Posterior vena cava (tissue), 2 donors: ENCODE measurements around the gene PHOSPHO2. TPM values are rescaled to one million over a fixed set of nuclear protein-coding genes. Genes with fewer than 3 reads are reported as not detected.

Experiments used
- DNase-seq: peaks from one replicate; pipeline ENCODE4 v3.0.0-alpha.2; 2020; ENCODE audit warnings: low spot score
- intact Hi-C, 2 donors: fragments of 100-400 bp; cut with DNase I; formaldehyde crosslinking; loops; one replicate each; pipeline versions ENCODE4 v1.14.1 to v1.14.2; 2022 to 2023
- total RNA-seq, 2 donors: library from RNA; stranded (reverse); fragmentation: NEBNext Ultra II Directional; extraction: Animal tissue kit (Norgen Biotek cat#: 25700); gene quantifications; one replicate each; pipeline ENCODE4 v1.2.1, GENCODE V29; 2021
- donor health status: DM: yes; HTN: yes; CAD: no.
- donor health status: DM: yes; HTN: yes; CAD: no.

PHOSPHO2 gene
- total RNA-seq, 2 donors from 2014 or later, result 3.8 to 6.0 TPM

- intact Hi-C loops, result no loop called here
- no peak for DNase-seq
Observed at GRCh38 chr2:169713331-169713730, 19.1 kb downstream of the PHOSPHO2 start.

GRCh38 chr2:169714699-169715098 lies 20.4 kb downstream of the PHOSPHO2 start:
- intact Hi-C loops, result no loop called here
- no peak for DNase-seq

GRCh38 chr2:169715379-169716237 lies 21.3 kb downstream of the PHOSPHO2 start:
- no peak for DNase-seq
- intact Hi-C loops, result no loop called here

GRCh38 chr2:169716238-169716886 lies 22.1 kb downstream of the PHOSPHO2 start:
- intact Hi-C loops, result no loop called here
- no peak for DNase-seq

- DNase-seq, result no peak
- intact Hi-C loops, result no loop called here
Observed at GRCh38 chr2:169716938-169717690, 22.8 kb downstream of the PHOSPHO2 start.

GRCh38 chr2:169717691-169718063 lies 23.4 kb downstream of the PHOSPHO2 start:
- DNase-seq, result no peak
- intact Hi-C loops, result no loop called here

GRCh38 chr2:169718930-169719504 lies 24.7 kb downstream of the PHOSPHO2 start:
- no peak for DNase-seq
- intact Hi-C loops, result no loop called here

GRCh38 chr2:169721016-169721415 lies 26.7 kb downstream of the PHOSPHO2 start:
- intact Hi-C loops, result no loop called here
- no peak for DNase-seq

GRCh38 chr2:169727065-169727464 lies 32.8 kb downstream of the PHOSPHO2 start:
- no peak for DNase-seq
- intact Hi-C loops, result no loop called here

GRCh38 chr2:169729274-169729605 lies 35.0 kb downstream of the PHOSPHO2 start:
- intact Hi-C loops, result no loop called here
- no peak for DNase-seq

GRCh38 chr2:169732075-169732474 lies 37.8 kb downstream of the PHOSPHO2 start:
- intact Hi-C loops, result no loop called here
- DNase-seq, result no peak

GRCh38 chr2:169732583-169733358 lies 38.5 kb downstream of the PHOSPHO2 start:
- no peak for DNase-seq
- intact Hi-C loops, result no loop called here

GRCh38 chr2:169734169-169734847 lies 40.0 kb downstream of the PHOSPHO2 start:
- DNase-seq, result no peak
- intact Hi-C loops, result no loop called here

- no peak for DNase-seq
- intact Hi-C loops, result no loop called here
Observed at GRCh38 chr2:169735623-169736022, 41.4 kb downstream of the PHOSPHO2 start.

GRCh38 chr2:169736902-169737301 lies 42.6 kb downstream of the PHOSPHO2 start:
- no peak for DNase-seq
- intact Hi-C loops, result no loop called here

GRCh38 chr2:169738566-169739229 lies 44.4 kb downstream of the PHOSPHO2 start:
- intact Hi-C loops, result no loop called here
- no peak for DNase-seq

- no peak for DNase-seq
- intact Hi-C loops, result no loop called here
Observed at GRCh38 chr2:169739351-169739750, 45.1 kb downstream of the PHOSPHO2 start.

GRCh38 chr2:169743549-169743948 lies 49.3 kb downstream of the PHOSPHO2 start:
- DNase-seq, result no peak
- intact Hi-C loops, result no loop called here
